DOHH2 (cell line): ENCODE results near the gene ATR.

Source experiments
- EZH2phosphoT487 ChIP-seq: fragments of 200-600 bp; sonication (generic); IDR thresholded peaks from 2 replicates; pipeline ENCODE4 v1.6.1; 2017; ENCODE audit warnings: borderline replicate concordance, mild to moderate bottlenecking, antibody characterized with exemption, low read length, moderate library complexity, mixed read lengths
- TF ChIP-seq, protein P1 (sequence below): fragments of 200-600 bp; sonication (generic); IDR thresholded peaks from one replicate; pipeline ENCODE4 v1.5.1; 2014; ENCODE audit warnings: antibody characterized with exemption, mild to moderate bottlenecking, low read depth, low read length; ENCODE audit not compliant: poor library complexity, severe bottlenecking

DNA sequence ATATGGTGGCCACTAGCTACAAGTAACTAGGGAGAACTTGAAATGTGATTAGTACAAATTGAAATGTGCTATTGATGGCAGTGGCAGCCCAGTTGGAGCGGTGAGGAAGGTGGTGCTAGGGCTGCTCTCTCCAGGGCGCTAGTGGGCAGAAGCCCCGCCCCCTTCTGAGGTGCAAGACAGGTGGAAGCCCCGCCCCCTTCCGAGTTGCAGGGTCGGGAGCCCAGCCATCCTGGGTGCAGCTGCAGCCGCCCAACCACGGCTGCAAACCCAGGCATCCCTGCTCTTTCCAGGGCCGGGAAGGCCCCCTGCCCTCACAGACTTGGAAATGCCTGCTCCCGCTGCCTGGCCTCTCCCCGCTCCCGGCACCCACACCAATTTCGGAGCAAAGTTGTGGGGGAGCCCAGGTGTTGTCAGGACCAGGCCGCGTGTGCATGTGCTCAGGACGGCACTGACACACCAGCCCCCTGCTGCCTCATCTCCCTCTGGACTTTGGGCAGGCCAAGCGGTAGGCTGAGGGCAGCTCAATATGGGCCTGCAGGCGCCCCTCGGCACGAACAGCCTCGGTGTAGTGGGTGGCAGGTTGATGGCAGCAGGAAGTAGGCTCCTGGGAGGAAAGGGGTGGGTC, 10.0 kb downstream of the ATR start:
- TF ChIP-seq, protein P1, sequence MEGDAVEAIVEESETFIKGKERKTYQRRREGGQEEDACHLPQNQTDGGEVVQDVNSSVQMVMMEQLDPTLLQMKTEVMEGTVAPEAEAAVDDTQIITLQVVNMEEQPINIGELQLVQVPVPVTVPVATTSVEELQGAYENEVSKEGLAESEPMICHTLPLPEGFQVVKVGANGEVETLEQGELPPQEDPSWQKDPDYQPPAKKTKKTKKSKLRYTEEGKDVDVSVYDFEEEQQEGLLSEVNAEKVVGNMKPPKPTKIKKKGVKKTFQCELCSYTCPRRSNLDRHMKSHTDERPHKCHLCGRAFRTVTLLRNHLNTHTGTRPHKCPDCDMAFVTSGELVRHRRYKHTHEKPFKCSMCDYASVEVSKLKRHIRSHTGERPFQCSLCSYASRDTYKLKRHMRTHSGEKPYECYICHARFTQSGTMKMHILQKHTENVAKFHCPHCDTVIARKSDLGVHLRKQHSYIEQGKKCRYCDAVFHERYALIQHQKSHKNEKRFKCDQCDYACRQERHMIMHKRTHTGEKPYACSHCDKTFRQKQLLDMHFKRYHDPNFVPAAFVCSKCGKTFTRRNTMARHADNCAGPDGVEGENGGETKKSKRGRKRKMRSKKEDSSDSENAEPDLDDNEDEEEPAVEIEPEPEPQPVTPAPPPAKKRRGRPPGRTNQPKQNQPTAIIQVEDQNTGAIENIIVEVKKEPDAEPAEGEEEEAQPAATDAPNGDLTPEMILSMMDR, result no peak
- no peak for TF ChIP-seq EZH2phosphoT487
